Uterus (tissue), 4 donors: ENCODE results near the gene OR51G2. TPM values are rescaled to one million over a fixed set of nuclear protein-coding genes. Genes with fewer than 3 reads are reported as not detected.

ENCODE experiments used
- DNase-seq, 2 donors: peaks; one replicate each; pipeline ENCODE4 v3.0.0-alpha.2; 2019 to 2020
- H3K27ac ChIP-seq, 2 donors: fragments of 200-600 bp; sonication (generic); 1 replicate in 1 of 2; 2 replicates in 1 of 2; pipeline ENCODE4 v1.5.1; 2016 to 2018
- H3K27me3 ChIP-seq, 2 donors: fragments of 200-600 bp; sonication (generic); one replicate each; pipeline ENCODE4 v1.5.1; 2018 to 2019; ENCODE audit warnings: control low read depth in 1 of 2
- H3K36me3 ChIP-seq, 2 donors: fragments of 200-600 bp; sonication (generic); one replicate each; pipeline ENCODE4 v1.5.1; 2019; ENCODE audit warnings: control low read depth in 1 of 2
- H3K4me1 ChIP-seq, 2 donors: fragments of 200-600 bp; sonication (generic); one replicate each; pipeline ENCODE4 v1.5.1; 2018 to 2019; ENCODE audit warnings: control low read depth in 1 of 2
- H3K4me3 ChIP-seq, 2 donors: fragments of 200-600 bp; sonication (generic); 1 replicate in 1 of 2; 2 replicates in 1 of 2; pipeline ENCODE4 v1.5.1; 2018 to 2019; ENCODE audit warnings: mild to moderate bottlenecking in 1 of 2
- H3K9me3 ChIP-seq, 2 donors: fragments of 200-600 bp; sonication (generic); one replicate each; pipeline ENCODE4 v1.5.1; 2019; ENCODE audit warnings: control low read depth in 1 of 2
- POLR2A ChIP-seq, 2 donors: fragments of 450-650 bp; IDR thresholded peaks; one replicate each; pipeline ENCODE4 v1.6.1; 2016; ENCODE audit warnings: antibody characterized with exemption in 2 of 2, mild to moderate bottlenecking in 1 of 2, moderate library complexity in 1 of 2
- intact Hi-C: fragments of 100-400 bp; cut with DNase I; formaldehyde crosslinking; loops from one replicate; pipeline ENCODE4 v1.15.1; 2023; ENCODE audit warnings: low total_unique reads
- total RNA-seq, 4 donors: library from RNA; depleted of rRNA in 3 of 4; stranded (reverse); fragments of >200 nt in 3 of 4; gene quantifications; one replicate each; pipeline versions ENCODE4 v1.1.0 to v1.2.4, GENCODE V29; 2014 to 2023
- TF ChIP-seq, protein P1 (sequence below), 4 experiments: fragments of 200-600 bp in 2 of 4; fragments of 450-650 bp in 2 of 4; sonication (generic) in 2 of 4; IDR thresholded peaks; one replicate each; pipeline ENCODE4 v1.5.1; 2016 to 2019; ENCODE audit warnings: antibody characterized with exemption in 4 of 4, mild to moderate bottlenecking in 2 of 4, moderate library complexity in 1 of 4
- donor health status: DM: yes; HTN: yes; CAD: no.

Gene OR51G2
- total RNA-seq, 4 donors from 2014 or later: not detected

DNA sequence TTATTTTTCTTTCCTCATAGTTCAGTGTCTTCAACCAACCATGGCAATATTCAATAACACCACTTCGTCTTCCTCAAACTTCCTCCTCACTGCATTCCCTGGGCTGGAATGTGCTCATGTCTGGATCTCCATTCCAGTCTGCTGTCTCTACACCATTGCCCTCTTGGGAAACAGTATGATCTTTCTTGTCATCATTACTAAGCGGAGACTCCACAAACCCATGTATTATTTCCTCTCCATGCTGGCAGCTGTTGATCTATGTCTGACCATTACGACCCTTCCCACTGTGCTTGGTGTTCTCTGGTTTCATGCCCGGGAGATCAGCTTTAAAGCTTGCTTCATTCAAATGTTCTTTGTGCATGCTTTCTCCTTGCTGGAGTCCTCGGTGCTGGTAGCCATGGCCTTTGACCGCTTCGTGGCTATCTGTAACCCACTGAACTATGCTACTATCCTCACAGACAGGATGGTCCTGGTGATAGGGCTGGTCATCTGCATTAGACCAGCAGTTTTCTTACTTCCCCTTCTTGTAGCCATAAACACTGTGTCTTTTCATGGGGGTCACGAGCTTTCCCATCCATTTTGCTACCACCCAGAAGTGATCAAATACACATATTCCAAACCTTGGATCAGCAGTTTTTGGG, 37.2 kb downstream of the OR51G2 start, which contains the start of gene OR51T1:
OR51T1 (plus strand) TSS at position 41 of the 641 bp plus-strand sequence; CDS start at position 41, 0 bp downstream.
- intact Hi-C loops: no loop called here
- H3K9me3 ChIP-seq: no peaks in the 10 kb centered on the region
- no peaks in the 10 kb centered on the region for H3K4me1 ChIP-seq
- no peak for DNase-seq
- TF ChIP-seq POLR2A (IDR thresholded peaks at IDR 0.05): no peak
- TF ChIP-seq, protein P1, sequence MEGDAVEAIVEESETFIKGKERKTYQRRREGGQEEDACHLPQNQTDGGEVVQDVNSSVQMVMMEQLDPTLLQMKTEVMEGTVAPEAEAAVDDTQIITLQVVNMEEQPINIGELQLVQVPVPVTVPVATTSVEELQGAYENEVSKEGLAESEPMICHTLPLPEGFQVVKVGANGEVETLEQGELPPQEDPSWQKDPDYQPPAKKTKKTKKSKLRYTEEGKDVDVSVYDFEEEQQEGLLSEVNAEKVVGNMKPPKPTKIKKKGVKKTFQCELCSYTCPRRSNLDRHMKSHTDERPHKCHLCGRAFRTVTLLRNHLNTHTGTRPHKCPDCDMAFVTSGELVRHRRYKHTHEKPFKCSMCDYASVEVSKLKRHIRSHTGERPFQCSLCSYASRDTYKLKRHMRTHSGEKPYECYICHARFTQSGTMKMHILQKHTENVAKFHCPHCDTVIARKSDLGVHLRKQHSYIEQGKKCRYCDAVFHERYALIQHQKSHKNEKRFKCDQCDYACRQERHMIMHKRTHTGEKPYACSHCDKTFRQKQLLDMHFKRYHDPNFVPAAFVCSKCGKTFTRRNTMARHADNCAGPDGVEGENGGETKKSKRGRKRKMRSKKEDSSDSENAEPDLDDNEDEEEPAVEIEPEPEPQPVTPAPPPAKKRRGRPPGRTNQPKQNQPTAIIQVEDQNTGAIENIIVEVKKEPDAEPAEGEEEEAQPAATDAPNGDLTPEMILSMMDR (IDR thresholded peaks at IDR 0.05): no peak
- no peak within 1 kb of the TSS for H3K27ac ChIP-seq
- no peak within 1 kb of the TSS for H3K4me3 ChIP-seq
- H3K27me3 ChIP-seq: no peaks in the 10 kb centered on the region
- H3K36me3 ChIP-seq: no peaks in the 10 kb centered on the region

DNA sequence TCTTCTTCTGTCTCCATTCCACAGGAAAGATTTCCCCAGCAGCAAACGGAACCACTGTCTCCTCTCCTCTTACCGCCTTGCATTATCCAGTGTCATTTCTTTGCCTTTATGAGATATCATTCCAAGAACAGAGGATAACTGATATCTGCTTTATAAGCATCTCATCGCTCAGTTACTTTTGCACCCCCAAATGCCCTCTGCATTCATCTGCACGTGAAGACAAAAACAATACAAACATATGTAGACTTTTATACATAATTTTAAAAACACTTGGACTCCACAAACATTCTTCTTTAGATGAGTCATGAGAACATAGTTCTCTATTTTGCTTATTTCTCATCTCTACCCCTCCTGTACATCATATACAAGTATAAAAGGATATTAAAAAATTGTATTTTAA, 38.0 kb downstream of the OR51G2 start:
- intact Hi-C loops: no loop called here
- H3K36me3 ChIP-seq: no peaks in the 10 kb centered on the region
- H3K9me3 ChIP-seq: no peaks in the 10 kb centered on the region
- no peak overlapping the region for H3K27ac ChIP-seq
- H3K4me3 ChIP-seq: no peak overlapping the region
- DNase-seq: no peak
- TF ChIP-seq, protein P1 (IDR thresholded peaks at IDR 0.05): no peak
- no peak for TF ChIP-seq POLR2A (IDR thresholded peaks at IDR 0.05)
- no peaks in the 10 kb centered on the region for H3K4me1 ChIP-seq
- no peaks in the 10 kb centered on the region for H3K27me3 ChIP-seq

DNA sequence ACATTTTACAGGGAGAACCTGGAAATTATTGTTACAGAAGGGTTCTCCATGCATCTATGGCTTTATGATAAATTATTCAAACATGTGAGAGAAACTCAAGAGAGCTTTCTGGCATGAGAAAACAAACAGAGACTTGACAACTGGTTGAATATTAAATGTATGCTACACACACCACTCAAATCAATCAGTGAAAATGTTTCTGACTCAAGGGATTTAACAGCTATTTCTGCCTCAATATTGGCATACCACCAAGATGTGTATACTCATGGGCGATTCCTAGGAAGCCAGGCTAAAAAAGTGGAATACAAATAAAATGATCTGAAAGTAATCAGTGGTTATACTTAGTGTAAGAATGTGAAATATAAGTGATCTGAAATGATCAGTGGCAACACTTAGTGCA, 53.3 kb downstream of the OR51G2 start:
- H3K36me3 ChIP-seq: no peaks in the 10 kb centered on the region
- no peak overlapping the region for H3K27ac ChIP-seq
- no peaks in the 10 kb centered on the region for H3K4me1 ChIP-seq
- H3K27me3 ChIP-seq: no peaks in the 10 kb centered on the region
- intact Hi-C loops: no loop called here
- TF ChIP-seq, protein P1 (IDR thresholded peaks at IDR 0.05): no peak
- no peak for TF ChIP-seq POLR2A (IDR thresholded peaks at IDR 0.05)
- H3K4me3 ChIP-seq: no peak overlapping the region
- no peaks in the 10 kb centered on the region for H3K9me3 ChIP-seq
- no peak for DNase-seq

DNA sequence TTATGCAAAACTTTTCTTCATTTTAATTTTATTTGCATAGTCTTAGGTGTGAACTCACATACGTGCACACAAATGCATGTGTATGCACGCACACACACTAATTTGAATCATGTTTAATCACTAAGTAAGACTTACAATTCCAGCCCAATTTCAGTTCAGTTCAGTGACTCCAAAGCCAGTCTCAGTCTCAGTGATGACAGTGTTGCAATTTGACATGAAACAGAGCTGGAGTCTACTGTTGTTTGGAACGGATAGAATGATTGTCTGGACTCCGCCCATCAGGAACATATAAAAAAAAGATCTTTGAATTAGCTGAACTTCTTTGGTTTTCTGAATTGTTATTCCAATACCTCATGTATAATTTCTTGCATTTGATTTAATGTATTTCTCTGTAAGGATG, 55.3 kb downstream of the OR51G2 start:
- TF ChIP-seq POLR2A (IDR thresholded peaks at IDR 0.05): no peak
- TF ChIP-seq, protein P1 (IDR thresholded peaks at IDR 0.05): no peak
- H3K36me3 ChIP-seq: no peaks in the 10 kb centered on the region
- H3K9me3 ChIP-seq: no peaks in the 10 kb centered on the region
- DNase-seq: no peak
- H3K4me3 ChIP-seq: no peak overlapping the region
- no peaks in the 10 kb centered on the region for H3K4me1 ChIP-seq
- H3K27ac ChIP-seq: no peak overlapping the region
- intact Hi-C loops: no loop called here
- H3K27me3 ChIP-seq: no peaks in the 10 kb centered on the region

Other genes with a start within 250 kb of the OR51G2 start
- gene OR51E2, start 221.5 kb downstream of the OR51G2 start, total RNA-seq: 1 to 10 TPM in 1 of 4 donors, under 1 TPM in 3; 0.26 to 1.8 (median 0.49) TPM
- not detected for gene MMP26, start 214.6 kb downstream of the OR51G2 start, total RNA-seq
- gene OR51F1, start 149.4 kb downstream of the OR51G2 start, total RNA-seq: not detected
- not detected for gene OR52R1, start 115.0 kb downstream of the OR51G2 start, total RNA-seq
- gene OR51F2, start 98.0 kb downstream of the OR51G2 start, total RNA-seq: not detected
- not detected for gene OR51S1, start 70.1 kb downstream of the OR51G2 start, total RNA-seq
- not detected for gene OR51T1, start 37.5 kb downstream of the OR51G2 start, total RNA-seq
- gene OR51A7, start 15.6 kb downstream of the OR51G2 start, total RNA-seq: not detected
- gene OR51G1, start 5.0 kb upstream of the OR51G2 start, total RNA-seq: not detected
- gene OR51A4, start 28.3 kb upstream of the OR51G2 start, total RNA-seq: not detected
- not detected for gene OR51A2, start 36.4 kb upstream of the OR51G2 start, total RNA-seq
- gene OR51L1, start 75.5 kb upstream of the OR51G2 start, total RNA-seq: not detected
- gene OR52J3, start 127.2 kb upstream of the OR51G2 start, total RNA-seq: not detected
- gene OR52E2, start 140.3 kb upstream of the OR51G2 start, total RNA-seq: not detected
- not detected for gene OR52E1, start 150.2 kb upstream of the OR51G2 start, total RNA-seq
- gene OR52A5, start 219.0 kb upstream of the OR51G2 start, total RNA-seq: not detected
- gene OR52A1, start 235.4 kb upstream of the OR51G2 start, total RNA-seq: not detected